Medulla oblongata (tissue), 1 donor: Measurements from ENCODE around the gene ATXN7L1.
"Not testable (repeated sequence)": the region's sequence is repeated elsewhere in the genome, so short reads cannot be mapped to it uniquely, and the experiment has no call there.

ENCODE experiments used
- DNase-seq: peaks from one replicate; pipeline ENCODE4 v3.0.0-alpha.2; 2015; ENCODE audit errors: extremely low spot score

ATXN7L1 gene

DNA sequence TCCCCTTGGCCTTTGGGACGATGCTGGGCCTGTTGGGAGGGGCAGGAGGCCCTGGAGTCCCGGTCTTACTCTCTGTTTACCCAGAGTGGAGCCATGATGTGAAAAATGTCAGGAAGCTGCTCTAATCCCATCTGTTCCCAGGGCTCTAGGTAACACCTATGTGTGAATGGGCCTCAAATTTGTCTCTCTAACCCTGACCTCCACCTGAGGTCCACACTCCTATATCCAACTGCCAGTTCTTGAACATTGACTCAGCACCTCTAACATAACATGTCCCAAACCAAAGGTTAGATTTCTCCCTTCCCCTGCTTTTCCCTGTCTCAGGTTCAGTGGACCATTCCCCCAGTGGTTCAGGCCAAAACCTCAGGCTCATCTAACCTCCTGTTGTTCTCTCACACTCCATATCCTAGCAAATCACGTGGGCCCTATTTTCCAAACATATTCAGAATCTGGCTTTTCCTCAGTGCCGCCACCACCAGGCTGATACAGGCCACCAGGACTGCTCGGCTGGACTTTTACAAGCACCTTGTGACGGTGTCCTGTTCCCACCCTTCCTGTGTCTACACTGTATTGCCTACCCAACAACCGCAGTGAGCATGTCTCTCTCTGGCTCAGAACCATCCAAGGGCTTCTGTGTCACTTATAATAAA, 130.6 kb downstream of the ATXN7L1 start:
- DNase-seq = no peak

DNA sequence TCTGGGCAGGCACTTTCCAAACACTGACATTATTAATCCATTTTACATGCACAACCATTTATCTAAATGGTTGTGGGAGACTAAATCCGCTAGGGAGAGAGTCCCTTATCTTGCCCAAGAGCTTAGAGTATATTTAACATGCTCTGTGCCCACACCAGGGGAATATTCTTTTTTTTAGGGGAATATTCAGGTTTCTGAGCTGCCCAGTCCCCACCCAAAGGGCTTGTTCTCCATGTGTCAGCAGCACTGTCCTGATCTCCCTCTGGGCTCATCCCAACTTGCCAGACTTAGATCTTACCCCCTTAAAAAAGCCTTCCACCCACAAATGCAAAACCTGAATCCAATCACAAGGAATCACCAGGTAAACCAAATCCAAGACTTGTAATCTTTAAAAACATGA, 132.1 kb downstream of the ATXN7L1 start:
- no peak for DNase-seq

DNA sequence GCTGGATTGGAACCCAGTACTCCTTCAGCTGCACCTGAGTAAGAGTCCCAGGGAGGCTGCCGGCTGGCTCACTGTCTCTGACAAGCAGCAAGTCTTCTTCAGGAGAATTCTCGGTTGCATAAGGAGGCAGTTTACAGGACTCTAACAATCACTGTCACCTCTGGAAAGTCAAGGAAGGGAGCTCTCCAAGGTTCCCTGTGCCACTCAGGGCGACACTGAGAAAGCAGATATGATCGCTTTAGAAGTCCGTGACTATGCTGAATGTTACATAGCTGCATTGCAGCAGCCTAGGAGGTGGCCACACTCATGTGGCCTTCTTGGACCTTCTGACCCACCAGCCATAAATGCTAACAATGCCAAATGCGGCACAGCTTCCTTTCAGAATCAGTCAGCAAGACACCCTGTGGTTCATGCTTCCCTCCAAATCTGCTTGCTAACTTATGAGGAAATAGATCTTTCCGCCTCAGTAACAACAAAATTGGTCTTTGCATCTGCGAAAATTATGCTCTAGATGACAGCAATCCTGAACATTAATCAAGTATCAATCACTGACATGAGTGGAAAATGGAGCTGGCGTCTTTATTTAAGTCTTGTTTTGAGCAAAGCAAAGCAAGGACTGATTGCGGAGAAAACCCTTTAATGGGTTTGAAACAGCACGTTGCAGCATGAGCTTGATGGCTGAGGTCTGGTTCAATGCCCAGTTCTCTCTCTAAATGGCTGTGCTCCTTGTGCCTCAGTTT, 132.9 kb downstream of the ATXN7L1 start:
- peak; percentile 67 for DNase-seq

DNA sequence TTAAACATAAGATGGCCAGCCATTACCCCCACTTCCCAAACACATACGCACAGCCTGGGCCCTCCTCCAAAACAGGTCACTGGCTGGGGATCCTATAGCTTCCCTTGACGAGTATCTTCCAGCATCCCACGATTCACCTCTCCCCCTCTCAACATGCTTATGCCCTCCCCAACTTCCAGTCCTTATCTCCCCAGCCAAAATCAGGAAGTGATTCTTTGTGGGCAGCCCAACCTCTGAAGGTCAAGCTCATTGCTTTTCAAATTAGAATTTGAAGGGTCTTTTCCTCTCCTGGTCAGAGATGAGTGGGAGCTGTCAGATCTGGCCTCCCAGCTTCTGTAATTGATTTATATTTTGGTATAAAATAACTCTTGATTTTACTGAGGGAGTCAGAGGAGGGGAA, 133.6 kb downstream of the ATXN7L1 start:
- no peak for DNase-seq

DNA sequence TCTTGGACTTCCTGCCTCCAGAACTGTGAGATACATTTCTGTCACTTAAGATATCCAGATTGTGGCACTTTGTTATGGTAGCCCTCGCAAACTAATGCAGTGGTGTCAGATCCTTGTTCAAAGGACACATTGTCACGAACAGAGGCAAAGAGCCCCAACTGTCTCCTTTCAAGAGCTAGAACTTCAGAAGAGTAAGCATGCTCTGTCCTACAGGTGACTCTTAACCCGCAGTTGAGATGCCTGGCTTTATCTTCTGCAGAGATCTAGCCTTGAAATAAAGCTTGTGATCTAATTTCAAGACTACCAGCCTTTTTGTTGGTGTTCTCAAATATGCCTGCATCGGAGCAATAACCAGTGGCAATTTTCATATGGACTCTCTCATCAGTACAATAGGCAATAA, 134.4 kb downstream of the ATXN7L1 start:
- no peak for DNase-seq

DNA sequence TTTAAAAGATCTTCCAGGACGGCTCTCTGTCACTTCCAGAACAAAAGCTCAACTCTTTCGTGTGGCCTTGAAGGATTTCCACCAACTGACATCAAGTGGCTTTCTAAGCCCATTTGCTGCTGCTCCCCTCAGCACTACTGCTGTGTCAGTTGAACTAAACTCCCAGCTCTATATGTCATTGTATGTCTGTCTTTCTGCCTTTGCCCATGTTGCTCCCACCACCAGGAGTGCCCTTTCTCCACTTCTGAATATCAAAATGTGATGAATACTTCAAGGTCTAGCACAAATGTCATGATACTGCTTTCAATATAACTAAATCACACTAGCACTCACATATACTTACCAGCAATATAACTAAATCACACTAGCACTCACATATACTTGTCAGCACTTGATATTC, 138.3 kb downstream of the ATXN7L1 start:
- no peak for DNase-seq

DNA sequence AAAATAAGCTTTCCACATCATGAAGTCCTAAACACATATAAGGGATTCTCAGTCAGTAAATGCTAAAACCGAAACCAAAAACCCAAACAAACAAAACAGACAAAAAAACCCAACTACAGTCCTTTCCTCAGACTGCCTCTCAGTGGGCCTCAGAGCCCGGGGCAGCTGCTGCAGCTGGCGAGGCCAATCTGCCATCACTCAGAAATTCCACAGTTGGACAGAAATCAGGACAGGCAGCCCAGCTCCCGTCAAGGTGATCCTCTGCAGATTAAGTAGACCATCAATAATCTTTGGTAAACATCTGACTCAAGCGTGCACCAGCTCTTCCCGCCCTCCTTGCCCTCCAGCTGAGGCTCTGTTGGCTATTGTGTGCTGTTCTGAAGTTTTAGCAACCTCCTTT, 142.2 kb downstream of the ATXN7L1 start:
- no peak for DNase-seq

DNA sequence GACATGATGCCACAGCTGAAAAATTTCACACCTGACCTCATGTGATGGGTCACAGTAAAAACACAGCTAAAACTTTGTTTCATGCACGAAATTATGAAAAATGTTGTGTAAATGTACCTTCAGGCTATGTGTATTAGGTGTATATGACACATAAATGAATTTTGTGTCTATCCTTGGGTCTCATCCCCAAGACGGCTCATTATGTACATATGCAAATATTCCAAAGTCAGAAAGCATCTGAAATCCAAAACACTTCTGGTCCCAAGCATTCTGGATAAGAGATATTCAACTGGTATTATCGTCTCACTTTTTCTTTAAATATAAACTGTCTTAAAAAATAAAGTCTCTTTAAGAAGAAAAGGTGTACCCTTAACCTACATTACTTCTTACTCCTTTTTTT, 145.4 kb downstream of the ATXN7L1 start:
- DNase-seq = no peak

DNA sequence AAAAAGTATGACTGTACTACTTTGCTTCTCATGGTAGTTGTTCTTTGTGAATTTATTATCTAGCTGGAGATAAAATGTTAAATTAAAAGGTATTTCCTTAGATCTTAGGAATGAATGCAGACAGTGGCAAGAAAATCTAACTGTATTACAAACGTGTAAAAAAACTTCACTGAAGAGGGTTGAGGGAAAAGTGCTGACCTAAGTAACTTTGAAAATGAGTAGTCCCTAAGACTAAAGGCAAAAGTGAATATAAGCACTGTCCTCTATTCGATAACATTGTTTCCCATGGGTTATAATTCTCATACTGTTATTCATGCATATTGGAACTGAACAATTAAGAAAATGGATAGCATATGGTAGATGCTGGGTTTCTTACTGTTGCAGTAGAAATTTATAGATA, 148.4 kb downstream of the ATXN7L1 start:
- no peak for DNase-seq

DNA sequence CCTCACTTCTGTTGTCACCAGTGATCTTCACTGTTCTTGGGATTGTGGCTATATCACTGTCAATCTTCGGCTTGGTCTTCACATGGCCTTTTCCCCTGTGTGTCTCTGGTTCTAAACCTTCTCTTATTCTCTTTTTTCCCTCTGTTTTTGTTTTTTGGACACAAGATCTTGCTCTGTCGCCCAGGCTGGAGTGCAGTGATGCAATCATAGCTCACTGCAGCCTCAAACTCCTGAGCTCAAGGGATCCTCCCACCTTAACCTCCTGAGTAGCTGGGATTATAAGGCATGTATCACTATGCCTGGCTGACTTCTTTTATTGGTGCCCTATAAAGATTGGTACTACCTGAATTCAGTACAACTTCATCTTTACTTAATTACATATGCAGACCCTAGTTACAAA, 151.7 kb downstream of the ATXN7L1 start:
- no peak for DNase-seq

DNA sequence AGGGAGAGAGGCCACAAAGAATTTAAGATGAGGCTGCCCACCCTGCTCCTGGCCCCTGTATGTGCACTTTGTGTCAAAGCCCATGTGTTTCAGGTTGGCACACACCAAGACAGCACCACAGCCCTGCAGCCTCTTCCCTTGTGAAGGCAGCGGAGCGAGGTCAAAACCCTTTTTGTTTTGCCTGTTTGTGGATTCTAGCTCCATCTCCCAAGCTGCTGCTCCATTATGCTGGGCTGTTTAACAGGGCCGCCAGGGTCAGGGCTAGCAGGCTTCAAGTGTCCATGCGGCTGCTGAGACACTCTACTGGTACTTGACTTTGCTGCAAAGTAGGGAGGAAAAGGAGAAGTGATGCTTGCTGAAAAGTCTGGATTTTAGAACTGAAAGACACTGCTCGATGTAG, 152.8 kb downstream of the ATXN7L1 start:
- DNase-seq = peak; percentile 84

DNA sequence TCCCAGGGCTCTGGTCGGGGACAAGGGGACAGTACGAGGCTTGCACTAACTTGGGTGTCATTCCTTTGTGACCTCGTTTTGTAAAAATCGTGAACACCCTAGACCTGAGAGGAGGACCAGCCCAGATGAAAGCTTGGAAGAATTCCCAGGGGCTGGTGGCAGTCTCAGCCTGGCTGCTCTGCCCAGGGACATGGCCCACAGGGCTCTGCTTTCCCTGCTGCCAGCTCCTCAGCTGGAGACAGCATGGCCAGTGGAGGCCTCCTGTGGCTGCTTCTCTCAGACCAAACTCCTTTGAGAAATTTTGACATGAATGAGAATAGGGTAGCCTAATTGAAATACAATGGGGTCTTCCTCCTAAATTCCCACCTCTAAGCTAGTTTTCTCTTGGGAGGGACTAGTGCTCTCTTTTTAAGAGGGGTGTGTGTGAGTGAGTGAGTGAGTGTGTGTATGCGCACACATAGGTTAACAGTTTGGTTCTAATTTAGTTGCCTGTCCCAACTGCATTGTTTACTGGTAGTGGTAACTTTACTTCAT, 154.8 kb downstream of the ATXN7L1 start:
- peak; percentile 54 for DNase-seq

DNA sequence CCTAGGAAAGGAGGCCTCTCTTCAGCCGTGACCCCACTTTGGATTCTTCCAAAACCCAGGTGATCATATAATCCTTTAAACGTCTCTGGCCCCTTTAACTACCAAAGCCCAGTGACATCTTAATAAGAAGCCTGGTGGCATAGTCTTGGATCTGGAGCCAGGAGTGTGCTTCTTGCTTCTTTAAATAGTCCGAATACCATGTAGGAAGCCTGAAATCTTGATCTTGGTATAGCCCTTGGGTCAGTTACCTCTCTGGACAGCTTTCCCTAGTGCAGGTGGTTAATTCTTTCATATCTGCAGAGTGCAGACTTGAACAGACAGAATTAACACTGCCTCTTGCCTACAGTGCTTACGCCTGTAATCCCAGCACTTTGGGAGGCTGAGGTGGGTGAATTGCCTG, 156.5 kb downstream of the ATXN7L1 start:
- no peak for DNase-seq

DNA sequence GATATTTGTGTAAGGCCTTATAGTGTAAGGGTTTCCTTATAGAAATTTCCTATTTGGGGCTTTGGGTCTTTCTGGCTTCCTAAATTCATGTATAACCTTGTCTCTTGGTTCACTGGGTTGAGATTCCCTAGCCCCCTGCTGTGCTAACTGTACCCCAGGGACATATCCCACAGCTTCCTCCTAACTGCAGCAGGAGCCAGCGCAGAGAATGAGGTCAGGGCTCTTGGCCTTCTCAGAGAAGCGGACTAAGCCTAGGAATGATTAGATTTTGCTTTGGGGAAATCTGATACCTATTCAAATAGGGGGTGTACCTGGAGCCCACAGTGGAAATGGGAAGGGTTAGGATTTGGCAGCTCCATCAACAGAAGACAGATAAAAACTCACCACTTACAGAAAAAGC, 157.0 kb downstream of the ATXN7L1 start:
- DNase-seq = no peak

DNA sequence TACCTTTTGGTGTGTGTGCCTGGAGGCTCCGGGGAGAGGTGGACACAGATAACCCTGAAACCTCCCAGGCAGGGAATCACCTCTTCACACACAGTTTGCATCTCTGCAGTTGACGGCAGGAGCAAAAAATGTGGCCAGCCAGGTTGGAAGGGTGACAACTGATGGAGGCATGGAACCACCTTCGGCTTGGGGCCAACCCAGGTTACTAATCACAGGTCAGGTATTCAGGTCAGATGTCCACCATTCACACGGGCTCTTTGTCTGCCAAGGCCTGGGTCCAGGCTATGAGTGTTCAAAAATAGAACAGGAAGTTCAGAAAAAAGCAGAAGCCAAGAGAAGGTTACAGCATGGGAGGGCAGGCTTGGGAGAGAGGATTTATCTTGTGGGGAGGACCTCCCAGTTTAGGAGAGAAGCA, 157.9 kb downstream of the ATXN7L1 start:
- peak; percentile 30 for DNase-seq

DNA sequence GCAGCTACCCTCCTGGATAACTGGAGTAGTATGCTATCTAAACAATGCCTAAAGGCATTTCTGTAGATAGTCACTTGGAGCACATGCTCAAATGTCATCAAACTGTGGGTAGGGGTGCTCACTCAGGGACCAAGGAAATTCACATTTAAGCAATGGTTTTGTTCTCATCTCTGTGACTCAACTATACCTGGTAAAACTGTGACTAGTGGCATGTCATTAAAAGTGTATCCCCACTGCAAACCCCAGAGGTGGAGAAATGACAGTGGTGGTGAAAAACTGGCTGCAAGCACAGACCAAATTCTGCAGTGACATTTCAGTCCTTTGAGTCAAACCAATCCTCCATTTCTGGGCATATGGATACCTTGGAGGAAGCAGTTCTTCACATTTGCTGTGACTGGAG, 160.9 kb downstream of the ATXN7L1 start:
- DNase-seq = no peak

DNA sequence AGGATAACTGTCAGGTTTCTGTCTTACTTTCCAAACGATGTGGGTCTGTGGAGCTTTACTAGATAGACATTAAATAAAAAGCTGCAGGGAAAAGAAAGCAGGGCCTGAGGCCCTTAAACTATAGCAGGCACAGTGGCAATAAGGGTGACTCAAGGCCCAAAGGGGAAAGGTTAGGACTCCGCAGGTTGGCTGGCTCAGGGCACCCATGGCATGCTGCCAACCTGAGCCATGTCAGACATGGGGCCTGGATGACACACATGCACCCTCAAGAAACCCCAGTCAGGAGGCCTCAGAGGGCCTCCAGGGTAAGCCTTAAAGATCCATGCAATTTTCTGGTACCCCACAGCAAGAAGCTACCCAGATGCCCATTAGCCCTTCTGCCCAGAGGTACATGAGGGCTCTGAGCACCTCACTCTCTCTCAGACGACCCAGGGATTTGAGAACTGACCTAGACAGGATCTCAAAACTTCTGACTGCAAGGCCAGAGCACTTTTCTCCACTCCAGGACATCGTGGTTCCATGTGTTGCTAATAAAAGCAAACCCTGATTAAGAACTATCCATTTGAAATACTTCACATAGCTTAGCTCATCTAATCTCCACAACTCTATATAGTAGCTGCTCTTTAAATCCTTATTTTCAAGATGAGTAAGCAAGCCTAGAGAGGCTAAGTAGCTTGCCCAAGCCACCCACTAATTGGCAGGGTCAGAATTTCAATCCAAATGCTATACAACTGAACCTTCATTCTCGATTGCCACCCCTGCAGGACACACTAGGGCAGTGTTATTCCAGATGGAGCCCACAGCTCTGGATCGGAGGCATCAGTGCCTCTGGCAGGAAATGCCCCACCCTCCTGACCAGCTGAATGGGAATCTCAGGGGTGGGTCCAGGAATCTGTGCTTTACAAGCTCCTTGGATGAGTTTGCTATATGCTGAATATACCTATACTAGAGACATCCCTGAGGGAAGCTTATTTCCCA, 162.6 kb downstream of the ATXN7L1 start:
- DNase-seq = no peak

DNA sequence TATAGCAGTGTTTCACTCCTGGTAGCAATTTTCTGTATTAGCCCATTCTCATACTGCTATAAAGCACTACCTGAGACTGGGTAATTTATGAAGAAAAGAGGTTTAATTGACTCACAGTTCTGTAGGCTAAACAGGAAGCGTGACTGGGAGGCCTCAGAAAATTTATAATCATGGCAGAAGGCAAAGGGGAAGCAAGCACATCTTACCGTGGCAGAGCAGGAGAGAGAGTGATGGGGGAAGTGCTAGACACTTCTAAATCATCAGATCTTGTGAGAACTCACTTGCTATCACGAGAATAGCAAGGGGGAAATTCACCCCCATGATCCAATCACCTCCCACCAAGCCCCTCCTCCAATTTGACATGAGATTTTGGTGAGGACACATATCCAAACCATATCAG, 163.5 kb downstream of the ATXN7L1 start:
- no peak for DNase-seq

DNA sequence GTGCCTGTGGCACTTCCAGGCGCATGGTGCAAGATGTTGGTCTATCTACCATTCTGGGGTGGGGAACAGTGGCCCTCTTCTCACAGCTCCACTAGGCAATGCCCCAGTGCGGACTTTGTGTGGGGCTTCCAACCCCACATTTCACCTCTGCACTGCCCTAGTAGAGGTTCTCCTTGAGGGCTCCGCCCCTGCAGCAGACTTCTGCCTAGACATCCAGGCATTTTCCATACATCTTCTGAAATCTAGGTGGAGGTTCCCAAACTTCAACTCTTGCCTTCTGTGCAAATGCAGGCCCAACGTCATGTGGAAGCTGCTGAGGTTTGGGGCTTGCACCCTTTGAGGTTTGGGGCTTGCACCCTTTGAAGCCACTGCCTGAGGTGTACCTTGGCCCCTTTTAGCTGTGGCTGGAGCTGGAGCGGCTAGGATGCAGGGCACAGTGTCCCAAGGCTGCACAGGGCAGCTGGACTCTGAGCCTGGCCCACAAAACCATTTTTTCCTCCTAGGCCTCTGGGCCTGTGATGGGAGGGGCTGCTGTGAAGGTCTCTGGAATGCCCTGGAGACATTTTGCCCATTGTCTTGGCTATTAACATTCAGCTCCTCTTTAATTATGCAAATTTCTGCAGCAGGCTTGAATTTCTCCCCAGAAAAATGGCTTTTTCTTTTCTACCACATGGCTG, 164.5 kb downstream of the ATXN7L1 start:
- DNase-seq = no peak

DNA sequence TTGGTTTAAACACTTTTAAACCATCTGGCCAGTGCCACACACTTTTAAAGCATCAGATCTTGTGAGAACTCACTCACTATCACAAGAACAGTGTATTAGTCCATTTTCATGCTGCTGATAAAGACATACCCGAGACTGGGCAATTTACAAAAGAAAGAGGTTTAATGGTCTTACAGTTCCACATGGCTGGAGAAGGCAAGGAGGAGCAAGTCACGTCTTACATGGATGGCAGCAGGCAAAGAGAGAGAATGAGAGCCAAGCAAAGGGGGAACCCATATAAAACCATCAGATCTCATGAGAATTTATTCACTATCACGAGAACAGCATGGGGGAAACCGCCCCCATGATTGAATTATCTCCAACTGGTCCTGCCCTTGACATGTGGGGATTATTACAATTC, 165.7 kb downstream of the ATXN7L1 start:
- DNase-seq = not testable (repeated sequence)

DNA sequence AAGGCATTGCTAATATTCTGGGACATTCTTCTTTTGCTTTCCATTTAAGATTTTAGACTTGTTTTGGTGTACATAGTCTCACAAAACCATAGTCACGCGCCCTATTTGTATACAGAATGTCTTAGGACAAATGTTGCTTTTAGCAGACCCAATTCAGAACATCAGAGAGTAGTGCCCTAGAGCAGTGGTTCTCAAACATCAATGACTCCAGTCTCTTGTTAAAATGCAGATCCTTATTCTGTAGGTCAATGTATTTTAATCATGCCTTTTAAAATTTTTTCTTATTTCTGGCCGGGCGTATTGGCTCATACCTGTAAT, 167.7 kb downstream of the ATXN7L1 start:
- DNase-seq = no peak
